ENCODE results near the gene MPHOSPH9. TPM values are rescaled to one million over a fixed set of nuclear protein-coding genes. Genes with fewer than 3 reads are reported as not detected.

MPHOSPH9 gene, protein sequence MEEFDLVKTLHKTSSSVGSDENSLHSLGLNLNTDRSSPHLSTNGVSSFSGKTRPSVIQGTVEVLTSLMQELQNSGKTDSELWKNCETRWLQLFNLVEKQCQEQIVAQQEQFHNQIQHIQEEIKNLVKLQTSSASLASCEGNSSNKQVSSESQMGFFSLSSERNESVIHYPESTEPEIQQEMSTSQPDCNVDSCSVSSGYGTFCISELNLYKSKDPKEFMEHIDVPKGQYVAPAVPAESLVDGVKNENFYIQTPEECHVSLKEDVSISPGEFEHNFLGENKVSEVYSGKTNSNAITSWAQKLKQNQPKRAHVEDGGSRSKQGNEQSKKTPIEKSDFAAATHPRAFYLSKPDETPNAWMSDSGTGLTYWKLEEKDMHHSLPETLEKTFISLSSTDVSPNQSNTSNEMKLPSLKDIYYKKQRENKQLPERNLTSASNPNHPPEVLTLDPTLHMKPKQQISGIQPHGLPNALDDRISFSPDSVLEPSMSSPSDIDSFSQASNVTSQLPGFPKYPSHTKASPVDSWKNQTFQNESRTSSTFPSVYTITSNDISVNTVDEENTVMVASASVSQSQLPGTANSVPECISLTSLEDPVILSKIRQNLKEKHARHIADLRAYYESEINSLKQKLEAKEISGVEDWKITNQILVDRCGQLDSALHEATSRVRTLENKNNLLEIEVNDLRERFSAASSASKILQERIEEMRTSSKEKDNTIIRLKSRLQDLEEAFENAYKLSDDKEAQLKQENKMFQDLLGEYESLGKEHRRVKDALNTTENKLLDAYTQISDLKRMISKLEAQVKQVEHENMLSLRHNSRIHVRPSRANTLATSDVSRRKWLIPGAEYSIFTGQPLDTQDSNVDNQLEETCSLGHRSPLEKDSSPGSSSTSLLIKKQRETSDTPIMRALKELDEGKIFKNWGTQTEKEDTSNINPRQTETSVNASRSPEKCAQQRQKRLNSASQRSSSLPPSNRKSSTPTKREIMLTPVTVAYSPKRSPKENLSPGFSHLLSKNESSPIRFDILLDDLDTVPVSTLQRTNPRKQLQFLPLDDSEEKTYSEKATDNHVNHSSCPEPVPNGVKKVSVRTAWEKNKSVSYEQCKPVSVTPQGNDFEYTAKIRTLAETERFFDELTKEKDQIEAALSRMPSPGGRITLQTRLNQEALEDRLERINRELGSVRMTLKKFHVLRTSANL
- total RNA-seq = 44.4 and 47.1 TPM in 2 replicates

GRCh38 chr12:123232807-123233504 lies at the start of gene MPHOSPH9, which contains the start of gene MTRFR:
Gene MPHOSPH9 (minus strand): TSS chr12:123233141. CDS start chr12:123230364, 2,777 bp downstream.
Gene MTRFR (plus strand): TSS chr12:123233436. CDS start chr12:123253675, 20,239 bp downstream.

GRCh38 chr12:123150744-123151456 lies 82.0 kb downstream of the MPHOSPH9 start, which contains the start of gene PITPNM2:
Gene PITPNM2 (minus strand): TSS chr12:123151090. CDS start chr12:123034590, 116,500 bp downstream.

Other genes with a start within 250 kb of the MPHOSPH9 start
- 4.5 and 6.4 TPM in 2 replicates for gene PITPNM2, start 82.1 kb downstream of the MPHOSPH9 start, total RNA-seq
- gene MTRFR, start 295 bp upstream of the MPHOSPH9 start, total RNA-seq = 8.2 and 10.8 TPM in 2 replicates
- gene CDK2AP1, start 38.7 kb upstream of the MPHOSPH9 start, total RNA-seq = 185 and 220 TPM in 2 replicates
- 23.8 and 30.4 TPM in 2 replicates for gene SBNO1, start 131.7 kb upstream of the MPHOSPH9 start, total RNA-seq
- gene KMT5A, start 151.0 kb upstream of the MPHOSPH9 start, total RNA-seq = 67.6 and 72.7 TPM in 2 replicates
- gene RILPL2, start 203.5 kb upstream of the MPHOSPH9 start, total RNA-seq = 29.6 and 35.2 TPM in 2 replicates
- 21.5 and 25.0 TPM in 2 replicates for gene SNRNP35, start 225.0 kb upstream of the MPHOSPH9 start, total RNA-seq